ENCODE data around the gene ADSS1.

ADSS1 gene

DNA sequence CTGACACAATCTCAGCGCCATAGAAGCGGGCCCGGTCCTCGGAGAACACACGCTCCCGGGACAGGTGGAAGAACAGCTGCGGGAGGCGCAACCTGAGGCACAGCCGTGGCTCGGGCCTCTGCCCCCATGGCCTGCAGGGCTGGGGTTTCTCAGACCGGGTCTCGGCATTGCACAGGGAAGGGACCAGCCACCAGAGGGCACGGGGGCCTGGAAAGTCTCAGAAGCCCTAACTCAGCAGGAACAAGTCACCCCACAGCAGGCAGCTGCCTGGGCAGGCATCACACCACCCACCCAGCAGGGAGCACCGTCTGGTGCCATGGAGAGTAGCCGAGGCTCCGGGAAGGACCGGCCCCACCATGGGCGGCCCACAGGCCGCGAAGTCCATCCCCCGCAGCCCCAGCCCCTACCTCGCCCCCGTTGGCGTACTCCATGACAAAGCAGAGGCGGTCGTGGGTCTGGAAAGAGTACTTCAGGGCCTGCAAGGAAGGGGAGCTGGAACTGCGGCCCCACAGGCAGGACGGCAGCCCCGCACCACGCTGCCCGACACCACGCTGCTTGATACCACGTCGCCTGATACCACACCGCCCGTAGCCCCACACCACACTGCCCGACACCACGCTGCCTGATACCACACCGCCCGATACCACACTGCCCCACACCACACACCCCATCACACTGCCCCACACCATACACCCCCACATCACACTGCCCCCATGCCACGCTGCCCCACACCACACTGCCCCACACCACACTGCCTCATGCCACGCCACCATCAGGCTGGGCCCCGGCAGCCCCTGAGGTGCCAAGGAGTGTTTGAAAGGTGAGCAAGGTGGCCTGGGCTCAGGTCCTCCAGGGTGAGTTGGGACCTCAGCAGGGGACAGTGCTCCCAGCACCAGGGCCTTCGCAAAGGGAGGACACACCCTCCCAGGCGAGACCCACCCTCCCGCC is 49.8 kb downstream of the ADSS1 start:
- DNase-seq = no peak
- in situ Hi-C loops (cut with MboI; ENCODE audit: low pct_unique_long_range_greater_than_20kb, low sequenced_read_pairs) = no loop called here

- DNase-seq = no peak
- in situ Hi-C loops (cut with MboI; ENCODE audit: low pct_unique_long_range_greater_than_20kb, low sequenced_read_pairs) = no loop called here
Measured at GRCh38 chr14:104774453-104775072, 50.5 kb downstream of the ADSS1 start.

- in situ Hi-C loops (cut with MboI; ENCODE audit: low pct_unique_long_range_greater_than_20kb, low sequenced_read_pairs) = no loop called here
- DNase-seq = no peak
Measured at GRCh38 chr14:104775073-104775489, 51.1 kb downstream of the ADSS1 start.

- in situ Hi-C loops (cut with MboI; ENCODE audit: low pct_unique_long_range_greater_than_20kb, low sequenced_read_pairs) = no loop called here
- no peak for DNase-seq
Measured at GRCh38 chr14:104776481-104776880, 52.5 kb downstream of the ADSS1 start.

- in situ Hi-C loops (cut with MboI; ENCODE audit: low pct_unique_long_range_greater_than_20kb, low sequenced_read_pairs) = no loop called here
- DNase-seq = no peak
Measured at GRCh38 chr14:104776961-104777807, 53.2 kb downstream of the ADSS1 start.

GRCh38 chr14:104777808-104778249 is 53.8 kb downstream of the ADSS1 start:
- in situ Hi-C loops (cut with MboI; ENCODE audit: low pct_unique_long_range_greater_than_20kb, low sequenced_read_pairs) = no loop called here
- DNase-seq = no peak

DNA sequence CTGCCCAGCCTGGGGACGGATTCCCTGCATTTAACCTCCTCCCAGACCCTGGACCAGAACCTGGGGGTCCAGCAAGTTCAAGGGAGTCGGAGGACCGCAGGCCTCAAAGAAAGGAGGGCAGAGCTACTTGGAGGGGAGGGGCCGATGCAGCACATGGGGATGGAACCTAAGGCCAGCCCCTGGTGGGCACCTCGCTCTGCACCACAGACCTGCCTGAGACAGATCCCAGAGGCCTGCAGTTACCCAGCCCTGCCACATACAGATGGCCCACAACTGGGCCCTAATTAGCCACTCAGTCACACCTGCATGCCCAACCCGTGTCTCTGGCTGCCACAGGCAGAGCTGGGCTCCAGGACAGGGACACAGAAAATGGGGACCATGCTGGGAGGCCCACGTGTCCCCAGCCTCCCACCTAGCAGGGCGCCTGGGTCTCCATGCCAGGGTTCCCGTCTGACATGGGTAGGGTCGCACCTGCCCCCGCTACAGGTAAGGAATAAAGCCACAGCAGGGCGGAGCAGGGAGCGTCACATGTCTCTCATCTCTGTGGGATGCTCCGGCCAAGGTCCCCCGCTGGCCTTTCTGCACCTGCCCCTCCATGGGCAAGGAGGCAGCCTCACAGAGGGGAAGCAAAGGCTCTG is 54.8 kb downstream of the ADSS1 start:
- DNase-seq = no peak
- in situ Hi-C loops (cut with MboI; ENCODE audit: low pct_unique_long_range_greater_than_20kb, low sequenced_read_pairs) = no loop called here

DNA sequence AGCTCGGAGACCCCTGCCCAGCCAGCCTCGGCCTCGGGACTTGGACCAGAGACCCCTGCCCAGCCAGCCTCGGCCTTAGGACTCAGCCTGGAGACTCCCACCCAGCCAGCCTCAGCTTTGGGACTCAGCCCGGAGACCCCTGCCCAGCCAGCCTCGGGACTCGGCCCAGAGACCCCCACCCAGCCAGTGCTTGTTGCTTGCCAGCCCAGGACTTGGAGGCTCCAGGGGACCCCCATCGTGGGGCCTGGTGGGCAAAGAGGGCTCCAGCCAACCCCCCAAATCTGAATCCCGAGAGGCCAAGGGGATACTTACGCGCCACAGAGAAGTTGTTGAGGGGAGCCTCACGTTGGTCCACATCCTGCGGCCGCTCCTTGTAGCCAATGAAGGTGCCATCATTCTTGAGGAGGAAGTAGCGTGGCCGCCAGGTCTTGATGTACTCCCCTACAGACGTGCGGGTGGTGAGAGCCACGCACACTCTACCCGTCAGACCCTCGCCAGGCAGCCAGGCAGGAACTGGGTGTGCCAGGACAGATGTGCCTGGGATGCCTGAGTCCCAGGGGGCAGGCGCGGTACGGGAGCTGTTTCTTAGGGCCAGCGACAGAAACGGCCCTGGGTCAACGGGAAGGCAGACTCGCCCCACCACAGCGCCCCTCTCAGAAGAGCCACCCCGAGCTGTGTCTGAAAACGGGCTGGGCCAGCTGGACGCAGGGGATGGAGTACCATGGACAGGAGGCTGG is 55.9 kb downstream of the ADSS1 start:
- in situ Hi-C loops (cut with MboI; ENCODE audit: low pct_unique_long_range_greater_than_20kb, low sequenced_read_pairs) = no loop called here
- no peak for DNase-seq

DNA sequence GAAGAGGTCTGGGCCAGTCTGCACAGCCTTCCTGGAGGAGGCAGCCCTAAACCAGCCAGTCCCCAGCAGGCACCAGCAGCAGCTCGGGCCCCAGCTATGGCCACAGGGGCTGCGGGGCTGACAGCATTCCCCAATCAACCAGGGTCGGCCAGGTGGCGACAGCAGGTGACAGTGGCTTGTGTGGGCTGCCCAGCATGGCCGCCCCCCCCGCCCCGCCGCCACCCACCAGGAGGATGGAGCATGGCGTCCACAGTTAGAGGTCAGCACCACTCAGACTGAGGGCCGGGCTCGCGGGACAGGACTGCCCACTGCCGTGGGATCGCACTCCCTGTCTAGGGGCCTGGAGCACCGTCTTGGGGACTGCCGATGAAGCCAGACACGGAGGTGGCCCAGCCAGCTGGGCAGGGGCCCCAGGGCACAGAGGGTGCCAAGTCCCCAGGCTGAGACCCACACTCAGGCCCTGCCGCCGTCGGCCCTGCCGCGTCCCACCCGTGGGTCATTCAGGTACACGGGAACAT is 56.5 kb downstream of the ADSS1 start:
- in situ Hi-C loops (cut with MboI; ENCODE audit: low pct_unique_long_range_greater_than_20kb, low sequenced_read_pairs) = no loop called here
- no peak for DNase-seq

DNA sequence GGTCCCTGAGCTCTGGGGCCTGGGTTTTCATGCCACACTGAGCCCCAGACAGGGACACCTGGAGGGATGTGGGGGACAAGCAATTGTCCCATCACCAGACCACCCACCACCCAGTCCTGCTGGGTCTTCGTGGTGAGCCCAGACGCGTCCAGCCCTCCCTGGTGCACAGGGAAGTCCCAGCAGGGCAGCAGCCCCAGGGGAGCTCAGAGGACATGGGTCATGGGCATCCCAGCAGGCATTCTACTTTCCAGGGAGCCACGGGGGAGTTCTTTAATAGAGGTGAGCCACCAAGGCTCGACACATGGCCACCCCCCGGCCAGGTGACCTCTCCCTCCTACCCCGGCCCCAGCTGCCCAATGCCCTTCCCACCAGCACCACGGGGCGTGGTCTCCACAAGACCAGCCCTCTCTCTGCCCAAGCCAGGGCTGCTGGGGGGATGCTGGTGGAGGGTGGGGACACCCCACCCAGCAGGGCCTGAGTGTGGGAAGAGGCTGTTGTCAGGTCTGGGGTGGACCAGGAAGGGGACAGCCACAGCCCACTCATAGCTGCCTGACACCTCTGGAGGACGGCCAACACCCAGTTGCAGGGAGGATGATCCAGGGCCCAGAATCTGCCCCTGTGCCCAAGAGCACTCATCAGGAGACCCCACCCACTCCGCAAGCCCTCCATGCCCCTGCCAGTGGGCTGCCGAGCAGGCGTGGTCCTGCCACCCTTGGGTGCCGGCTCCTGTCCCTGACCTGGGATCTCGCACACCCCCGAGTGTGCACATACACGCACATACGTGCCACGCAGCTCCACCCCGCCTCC is 57.4 kb downstream of the ADSS1 start:
- in situ Hi-C loops (cut with MboI; ENCODE audit: low pct_unique_long_range_greater_than_20kb, low sequenced_read_pairs) = no loop called here
- no peak for DNase-seq

DNA sequence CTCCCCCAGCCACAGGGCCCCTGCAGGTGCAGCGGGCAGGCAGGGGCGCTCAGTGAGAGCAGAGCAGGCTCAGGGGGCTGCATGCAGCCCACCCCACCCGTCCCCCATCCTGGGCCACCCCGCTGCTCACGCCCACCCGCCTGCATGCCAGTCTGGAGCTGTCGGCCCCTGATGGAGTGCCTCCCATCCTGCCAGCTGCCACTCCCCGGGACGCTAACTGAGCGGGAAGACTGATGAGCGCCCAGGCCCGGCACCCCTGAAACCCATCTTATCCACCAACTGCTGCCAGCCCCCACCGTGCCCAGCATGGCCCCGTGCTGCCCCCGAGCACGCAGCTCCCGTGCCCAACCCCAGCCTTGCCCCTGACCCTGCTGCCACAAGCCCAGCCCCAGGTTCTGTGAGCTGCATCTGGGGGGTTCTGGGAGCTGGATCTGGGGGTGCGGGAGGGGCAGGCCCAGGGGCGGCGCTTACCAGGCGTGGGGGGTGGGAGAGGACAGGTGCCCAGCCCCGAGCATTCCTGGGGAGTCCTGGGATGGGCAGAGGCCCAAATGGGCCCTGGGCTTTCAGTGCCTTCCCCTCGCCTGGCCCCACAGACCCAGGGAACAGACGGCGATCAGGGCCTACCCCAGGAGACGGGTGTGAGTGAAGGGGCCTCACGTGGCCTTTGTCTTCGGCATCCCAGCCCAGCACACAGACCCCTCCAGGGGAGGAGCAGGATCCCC is 58.2 kb downstream of the ADSS1 start:
- in situ Hi-C loops (cut with MboI; ENCODE audit: low pct_unique_long_range_greater_than_20kb, low sequenced_read_pairs) = no loop called here

GRCh38 chr14:104782808-104783139 is 58.7 kb downstream of the ADSS1 start:
- no peak for DNase-seq
- in situ Hi-C loops (cut with MboI; ENCODE audit: low pct_unique_long_range_greater_than_20kb, low sequenced_read_pairs) = no loop called here

More for the DNA sequence above, 58.2 kb downstream of the ADSS1 start:
- no peak for DNase-seq

GRCh38 chr14:104783484-104784217 is 59.6 kb downstream of the ADSS1 start:
- in situ Hi-C loops (cut with MboI; ENCODE audit: low pct_unique_long_range_greater_than_20kb, low sequenced_read_pairs) = no loop called here
- DNase-seq = no peak

DNA sequence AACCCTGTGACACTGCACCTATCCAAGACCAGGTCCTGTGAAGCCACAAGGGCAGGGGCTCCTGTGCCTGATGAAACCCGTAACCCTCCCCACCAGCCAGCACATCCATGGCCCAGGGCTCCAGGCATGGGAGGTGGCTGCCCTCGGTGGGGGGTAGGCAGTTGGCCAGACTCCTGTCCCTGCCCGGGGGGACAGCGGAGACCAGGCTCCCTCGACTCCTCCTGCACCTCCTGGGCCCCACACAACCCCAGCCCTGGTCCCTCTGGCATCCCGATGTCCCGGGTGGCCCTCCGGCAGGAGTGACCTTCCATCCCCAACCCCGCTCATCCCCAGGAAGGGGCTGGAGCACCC is 60.2 kb downstream of the ADSS1 start:
- in situ Hi-C loops (cut with MboI; ENCODE audit: low pct_unique_long_range_greater_than_20kb, low sequenced_read_pairs) = no loop called here

GRCh38 chr14:104784846-104785707 is 61.0 kb downstream of the ADSS1 start:
- DNase-seq = no peak
- in situ Hi-C loops (cut with MboI; ENCODE audit: low pct_unique_long_range_greater_than_20kb, low sequenced_read_pairs) = no loop called here

More for the DNA sequence above, 60.2 kb downstream of the ADSS1 start:
- DNase-seq = no peak

DNA sequence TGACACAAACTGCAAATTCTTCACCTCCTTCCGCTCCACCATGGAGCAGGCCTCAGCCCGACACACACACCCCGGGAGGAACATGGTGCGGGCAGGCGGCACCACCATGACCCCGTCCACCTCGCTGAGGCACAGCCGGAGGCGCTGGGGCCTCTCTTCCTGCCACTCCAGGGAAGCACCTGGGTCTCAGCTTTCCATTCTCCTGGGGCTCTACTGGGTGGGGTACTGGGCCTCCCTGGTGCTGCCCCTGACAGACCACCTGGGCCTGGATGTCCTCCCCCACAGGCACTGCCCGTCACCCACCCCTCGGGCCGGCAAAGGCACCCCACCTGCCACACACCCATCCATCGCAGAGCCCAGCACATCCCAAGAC is 61.7 kb downstream of the ADSS1 start:
- in situ Hi-C loops (cut with MboI; ENCODE audit: low pct_unique_long_range_greater_than_20kb, low sequenced_read_pairs) = no loop called here
- DNase-seq = no peak
